Dedifferentiated amniotic fluid mesenchymal stem cell (primary cell): ENCODE measurements around the gene MLST8.
A peak's percentile ranks its signal among the peaks of the same experiment; 100 is the strongest.
"Not testable (repeated sequence)": the region's sequence is repeated elsewhere in the genome, so short reads cannot be mapped to it uniquely, and the experiment has no call there.

Experiments
- DNase-seq: peaks from one replicate; pipeline ENCODE4 v3.0.0-alpha.2; 2016; ENCODE audit errors: extremely low spot score

Gene MLST8

DNA sequence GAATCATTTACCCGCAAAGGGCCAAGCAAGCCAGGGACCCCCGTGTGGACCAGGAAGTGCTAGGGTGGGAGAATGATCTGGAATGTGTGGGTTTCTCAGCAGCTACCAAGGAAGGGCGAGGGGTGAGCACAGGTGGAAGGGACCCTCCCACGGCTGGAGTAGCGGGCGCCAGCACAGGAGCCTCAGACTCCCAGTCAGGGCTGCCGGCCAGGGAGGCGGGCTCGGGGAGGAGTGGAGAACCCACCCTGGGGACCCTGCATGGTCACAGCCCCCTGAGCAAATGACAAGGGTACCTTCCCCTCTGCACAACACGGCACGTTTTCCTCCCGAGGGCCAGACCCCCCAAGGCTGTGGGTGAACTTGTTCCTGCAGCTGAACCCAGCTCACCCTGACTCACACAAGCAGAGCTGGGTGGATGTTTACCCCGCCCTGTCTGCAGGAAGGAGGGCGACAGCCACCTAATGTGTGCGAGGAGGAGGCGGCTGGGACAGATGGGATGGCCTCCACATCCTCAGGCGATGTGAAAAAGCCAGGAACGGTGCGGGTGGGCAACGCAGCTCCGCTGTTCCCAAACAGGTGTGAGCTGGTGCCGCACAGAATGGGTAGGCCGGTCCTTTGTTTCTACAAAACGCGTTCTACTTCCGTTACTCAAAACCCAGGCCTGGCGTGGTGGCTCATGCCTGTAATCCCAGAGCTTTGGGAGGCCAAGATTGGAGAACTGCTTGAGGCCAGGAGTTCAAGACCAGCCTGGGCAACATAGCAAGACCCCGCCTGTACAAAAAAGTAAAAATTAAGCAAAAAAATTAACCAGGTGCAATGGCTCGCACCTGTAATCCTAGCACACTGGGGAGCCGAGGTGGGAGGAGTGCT lies 39.9 kb downstream of the MLST8 start:
- DNase-seq: no peak

DNA sequence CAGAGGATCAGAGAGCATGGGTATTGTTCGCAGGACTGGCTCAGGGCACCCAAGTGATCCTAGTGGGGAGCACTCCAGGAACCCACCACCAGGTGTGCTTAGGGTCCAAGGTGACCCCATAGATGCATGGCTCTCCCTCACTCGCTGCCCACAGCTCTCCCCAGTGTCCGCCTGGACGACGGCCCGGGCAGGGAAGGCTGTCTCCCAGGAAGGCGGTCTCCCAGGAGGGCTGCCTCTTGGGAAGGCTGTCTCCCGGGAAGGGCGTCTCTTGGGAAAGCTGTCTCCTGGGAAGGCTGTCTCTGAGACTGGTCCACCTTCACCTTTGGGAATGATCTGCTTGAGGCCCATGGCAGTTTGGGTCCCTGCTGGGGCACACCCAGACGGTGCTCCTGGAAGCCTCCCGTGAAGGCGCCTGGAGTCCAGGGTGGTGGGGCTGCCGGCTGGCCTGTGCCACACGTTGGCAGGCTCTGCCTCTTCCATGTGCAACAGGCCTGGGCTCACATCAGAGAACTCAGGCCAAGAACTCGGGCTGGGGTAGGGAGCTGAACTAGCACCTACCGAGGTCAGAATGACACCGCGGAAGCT lies 41.1 kb downstream of the MLST8 start:
- no peak for DNase-seq

DNA sequence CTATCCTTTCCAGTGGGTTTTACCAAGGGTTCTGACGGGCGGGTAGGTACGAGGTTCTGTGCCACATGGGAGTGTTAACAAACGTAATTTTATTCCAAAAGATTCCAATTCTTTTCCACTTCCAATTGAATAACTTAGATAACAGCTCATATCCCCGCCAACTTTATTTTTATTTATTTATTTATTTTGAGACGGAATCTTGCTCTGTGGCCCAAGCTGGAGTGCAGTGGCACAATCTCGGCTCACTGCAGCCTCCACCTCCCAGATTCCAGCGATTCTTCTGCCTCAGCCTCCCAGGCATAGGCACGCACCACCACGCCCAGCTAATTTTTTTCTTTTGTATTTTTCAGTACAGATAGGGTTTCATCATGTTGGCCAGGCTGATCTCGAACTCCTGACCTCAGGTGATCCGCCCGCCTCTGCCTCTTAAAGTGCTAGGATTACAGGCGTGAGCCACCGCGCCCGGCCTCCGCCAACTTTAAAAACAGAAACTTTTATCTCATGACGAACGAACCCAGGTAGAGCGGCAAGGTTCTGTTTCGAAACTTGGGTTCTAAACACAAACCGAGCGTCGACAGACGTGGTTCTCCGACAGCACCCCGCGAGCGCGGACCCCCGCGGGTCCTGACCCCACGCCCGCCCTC lies 45.5 kb downstream of the MLST8 start:
- DNase-seq: no peak

DNA sequence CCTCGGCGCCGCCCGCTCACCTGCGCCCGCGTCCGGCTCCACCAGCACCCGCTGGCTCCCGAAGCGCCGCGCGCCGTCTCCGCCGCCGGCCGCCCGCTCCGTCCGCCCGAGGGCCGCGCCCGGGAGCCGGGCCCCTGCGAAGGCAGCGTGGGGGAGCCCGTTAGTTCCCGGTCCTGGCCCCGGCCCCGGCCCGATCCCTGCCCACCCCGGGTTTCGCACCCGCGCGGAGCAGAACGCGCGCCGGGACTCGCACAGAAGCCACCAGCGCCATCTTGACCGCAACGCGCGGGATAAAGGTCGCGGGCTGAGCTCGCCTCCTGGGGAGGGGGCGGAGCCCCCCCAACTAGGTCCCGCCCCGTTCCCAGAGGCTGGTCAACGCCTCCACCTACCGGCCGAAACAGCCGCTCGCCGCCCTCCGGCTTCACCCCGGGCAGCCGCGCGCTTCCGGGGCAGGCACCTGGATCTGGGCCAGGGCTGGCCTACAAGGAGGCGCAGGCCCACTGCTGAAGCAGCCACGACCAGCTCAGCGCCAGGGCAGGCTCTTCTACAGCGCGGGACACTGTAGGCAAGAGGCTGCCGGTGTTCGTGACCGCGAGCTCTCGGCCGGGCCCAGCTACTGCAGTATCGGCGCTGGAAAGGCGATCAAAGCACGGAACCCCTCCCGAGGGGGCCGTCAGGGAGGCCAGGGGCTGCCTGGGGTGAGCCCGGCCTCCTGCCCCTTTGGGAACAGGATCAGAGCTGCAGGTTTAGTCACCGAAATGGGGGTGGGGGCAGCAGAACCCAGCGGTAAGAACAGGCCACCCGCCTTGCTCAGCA lies 46.2 kb downstream of the MLST8 start, which contains the start of gene ECI1:
ECI1 (minus strand) TSS at position 292 of the 816 bp plus-strand sequence; CDS start at position 271, 21 bp downstream.
- DNase-seq: peak; percentile 86

DNA sequence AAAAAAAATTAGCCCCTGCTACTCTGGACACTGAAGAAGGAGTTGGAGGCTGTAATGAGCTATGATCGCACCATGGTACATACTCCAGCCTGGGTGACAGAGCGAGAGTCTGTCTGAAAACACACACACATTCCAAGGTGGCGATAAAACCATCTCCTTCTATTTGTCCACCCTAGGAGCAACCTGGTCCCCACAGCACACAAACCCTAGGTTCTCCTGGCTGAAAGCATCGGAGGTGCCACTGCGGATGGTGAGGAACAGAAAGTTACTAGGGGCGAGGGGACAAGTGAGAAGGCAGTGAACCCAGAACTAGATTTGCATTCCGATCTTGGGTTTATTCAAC lies 47.5 kb downstream of the MLST8 start:
- no peak for DNase-seq

DNA sequence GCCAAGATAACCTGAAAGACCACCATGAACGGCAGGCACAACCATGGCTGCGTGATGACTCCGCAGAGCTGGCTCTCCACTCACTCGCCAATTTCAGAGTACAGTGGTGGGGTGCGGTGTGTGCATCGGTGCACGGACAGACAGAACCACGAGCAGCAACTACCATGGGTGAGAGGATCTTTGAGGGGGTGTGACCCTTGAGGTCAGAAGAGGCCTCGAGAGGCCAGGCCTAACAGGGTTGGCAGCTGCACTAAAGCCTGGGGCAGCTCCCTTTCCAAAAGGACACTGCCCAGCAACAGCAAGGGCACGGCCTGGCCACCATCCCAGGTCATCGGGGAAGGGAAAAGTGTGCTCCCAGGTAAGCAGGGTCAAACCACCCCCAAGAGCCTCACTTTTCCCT lies 48.0 kb downstream of the MLST8 start:
- no peak for DNase-seq

DNA sequence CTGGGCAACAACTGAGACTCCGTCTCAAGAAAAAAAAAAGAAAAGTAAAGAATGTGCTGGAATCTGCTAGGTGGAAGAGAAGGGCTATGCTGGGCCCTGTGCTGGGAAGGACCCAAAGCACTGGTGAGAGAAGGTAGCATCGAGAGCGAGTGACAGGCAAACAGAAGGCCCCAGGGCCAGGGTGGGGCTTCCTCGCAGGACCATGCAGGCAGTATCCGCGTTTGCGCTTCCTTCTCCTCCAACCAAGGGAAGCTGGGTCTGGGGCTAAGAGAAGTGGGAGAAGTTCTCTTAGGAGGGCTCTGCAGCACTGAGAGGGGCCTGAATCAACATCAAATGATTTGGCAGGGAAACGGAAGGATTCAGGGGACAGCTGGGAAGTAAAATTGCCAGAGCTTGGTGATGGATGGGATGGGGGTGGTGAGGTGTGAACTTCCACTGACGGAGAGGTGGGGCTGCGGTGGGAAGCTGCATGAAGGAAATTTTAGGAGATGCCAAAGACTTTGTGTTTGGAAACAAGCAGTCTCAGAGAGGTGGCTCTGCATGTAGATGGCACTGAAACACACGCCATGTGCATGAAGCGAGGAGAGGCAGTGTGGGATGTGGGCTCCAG lies 51.4 kb downstream of the MLST8 start:
- no peak for DNase-seq

DNA sequence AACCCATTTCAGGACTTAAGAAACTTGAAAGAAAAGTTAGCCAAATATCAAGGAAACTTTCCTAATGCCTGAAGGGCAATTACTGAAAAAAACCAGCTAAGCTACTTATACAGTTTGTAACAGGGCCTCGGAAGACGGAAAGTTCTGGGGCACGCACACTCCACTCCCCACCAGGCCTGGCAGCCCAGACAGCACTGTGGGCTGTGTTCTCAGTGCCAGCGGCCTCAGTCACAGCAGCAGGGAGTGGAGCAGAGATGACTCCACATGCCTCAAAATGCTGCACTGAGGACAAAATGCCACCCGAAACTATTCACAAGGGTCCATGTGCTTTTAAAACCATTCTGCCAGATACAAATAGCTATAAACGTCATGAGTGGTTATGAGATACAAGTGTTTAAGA lies 52.5 kb downstream of the MLST8 start:
- DNase-seq: no peak

DNA sequence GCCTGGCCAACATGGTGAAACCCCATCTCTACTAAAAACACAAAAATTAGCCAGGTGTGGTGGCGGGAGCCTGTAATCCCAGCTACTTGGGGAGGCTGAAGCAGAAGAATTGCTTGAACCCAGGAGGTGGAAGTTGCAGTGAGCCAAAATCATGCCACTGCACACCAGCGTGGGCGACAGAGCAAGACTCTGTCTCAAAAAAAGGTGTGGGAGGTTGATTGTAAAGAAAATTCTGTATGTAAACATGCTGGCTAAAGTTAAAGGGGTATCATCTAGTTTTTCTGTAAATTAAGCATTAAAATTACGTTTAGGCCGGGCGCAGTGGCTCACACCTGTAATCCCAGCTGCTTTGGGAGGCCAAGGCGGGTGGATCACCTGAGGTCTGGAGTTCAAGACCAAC lies 53.3 kb downstream of the MLST8 start:
- not testable (repeated sequence) for DNase-seq
